ENCODE measurements around the gene RABGAP1L.
"Not testable (repeated sequence)": the region's sequence is repeated elsewhere in the genome, so short reads cannot be mapped to it uniquely, and the experiment has no call there.

DNA sequence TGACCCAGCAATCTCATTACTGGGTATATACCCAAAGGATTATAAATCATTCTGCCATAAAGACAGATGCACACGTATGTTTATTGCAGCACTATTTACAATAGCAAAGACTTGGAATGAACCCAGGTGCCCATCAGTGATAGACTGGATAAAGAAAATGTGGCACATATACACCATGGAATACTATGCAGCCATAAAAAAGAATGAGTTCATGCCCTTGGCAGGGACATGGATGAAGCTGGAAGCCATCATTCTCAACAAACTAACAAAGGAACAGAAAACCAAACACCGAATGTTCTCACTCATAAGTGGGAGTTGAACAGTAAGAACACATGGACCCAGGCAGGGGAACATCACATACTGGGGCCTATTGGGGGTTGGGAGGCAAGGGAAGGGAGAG, 19.1 kb downstream of the RABGAP1L start:
- TF ChIP-seq, protein P1, sequence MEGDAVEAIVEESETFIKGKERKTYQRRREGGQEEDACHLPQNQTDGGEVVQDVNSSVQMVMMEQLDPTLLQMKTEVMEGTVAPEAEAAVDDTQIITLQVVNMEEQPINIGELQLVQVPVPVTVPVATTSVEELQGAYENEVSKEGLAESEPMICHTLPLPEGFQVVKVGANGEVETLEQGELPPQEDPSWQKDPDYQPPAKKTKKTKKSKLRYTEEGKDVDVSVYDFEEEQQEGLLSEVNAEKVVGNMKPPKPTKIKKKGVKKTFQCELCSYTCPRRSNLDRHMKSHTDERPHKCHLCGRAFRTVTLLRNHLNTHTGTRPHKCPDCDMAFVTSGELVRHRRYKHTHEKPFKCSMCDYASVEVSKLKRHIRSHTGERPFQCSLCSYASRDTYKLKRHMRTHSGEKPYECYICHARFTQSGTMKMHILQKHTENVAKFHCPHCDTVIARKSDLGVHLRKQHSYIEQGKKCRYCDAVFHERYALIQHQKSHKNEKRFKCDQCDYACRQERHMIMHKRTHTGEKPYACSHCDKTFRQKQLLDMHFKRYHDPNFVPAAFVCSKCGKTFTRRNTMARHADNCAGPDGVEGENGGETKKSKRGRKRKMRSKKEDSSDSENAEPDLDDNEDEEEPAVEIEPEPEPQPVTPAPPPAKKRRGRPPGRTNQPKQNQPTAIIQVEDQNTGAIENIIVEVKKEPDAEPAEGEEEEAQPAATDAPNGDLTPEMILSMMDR (optimal IDR thresholded peaks at IDR 0.05 in 1 of 3, IDR thresholded peaks at IDR 0.05 in 1 of 3, conservative IDR thresholded peaks at IDR 0.05 in 1 of 3; ENCODE audit: extremely low read depth in 1 of 3, insufficient read depth in 2 of 3, low read length in 3 of 3), result not testable (repeated sequence)
- not testable (repeated sequence) for TF ChIP-seq EZH2 (IDR thresholded peaks at IDR 0.05; ENCODE audit: low read length)

Data from keratinocyte (primary cell).